ENCODE data around the gene GARIN5B.

GARIN5B gene

GRCh38 chr19:55309448-55309847, 53.6 kb downstream of the GARIN5B start:
- Histone ChIP-seq H3K27ac (ENCODE audit: low read depth in 2 of 2, low read length in 2 of 2) (no peak overlapping the region), H3K9ac (ENCODE audit: low read depth in 1 of 2, low read length in 2 of 2) (no peak overlapping the region), H3K27me3 (ENCODE audit: control insufficient read depth in 2 of 2, insufficient read depth in 2 of 2, low read length in 2 of 2) (no peaks in the 10 kb centered on the region), H3K9me3 (ENCODE audit: control insufficient read depth in 2 of 2, low read length in 2 of 2) (no peaks in the 10 kb centered on the region), H3K36me3 (ENCODE audit: control insufficient read depth in 2 of 2, insufficient read depth in 2 of 2, low read length in 2 of 2) (no peaks in the 10 kb centered on the region), H3K4me1 (ENCODE audit: control insufficient read depth in 2 of 2, insufficient read depth in 2 of 2, low read length in 2 of 2) (no peaks in the 10 kb centered on the region), H3K4me3 (ENCODE audit: low read length in 2 of 2) (no peak overlapping the region)

- H3K27ac ChIP-seq (ENCODE audit: low read depth in 2 of 2, low read length in 2 of 2), result no peak overlapping the region
Observed at GRCh38 chr19:55308281-55308680, 54.8 kb downstream of the GARIN5B start.

GRCh38 chr19:55306712-55307111, 56.3 kb downstream of the GARIN5B start:
- H3K36me3 ChIP-seq (ENCODE audit: control insufficient read depth in 2 of 2, insufficient read depth in 2 of 2, low read length in 2 of 2), result no peaks in the 10 kb centered on the region
- peaks cover 0 to 3% of the 10 kb centered on the region in 2 donors for H3K4me1 ChIP-seq (ENCODE audit: control insufficient read depth in 2 of 2, insufficient read depth in 2 of 2, low read length in 2 of 2)

More at GRCh38 chr19:55308281-55308680, 54.8 kb downstream of the GARIN5B start:
- Histone ChIP-seq H3K4me3 (ENCODE audit: low read length in 2 of 2) (no peak overlapping the region), H3K27me3 (ENCODE audit: control insufficient read depth in 2 of 2, insufficient read depth in 2 of 2, low read length in 2 of 2) (no peaks in the 10 kb centered on the region), H3K4me1 (ENCODE audit: control insufficient read depth in 2 of 2, insufficient read depth in 2 of 2, low read length in 2 of 2) (no peaks in the 10 kb centered on the region), H3K9me3 (ENCODE audit: control insufficient read depth in 2 of 2, low read length in 2 of 2) (no peaks in the 10 kb centered on the region), H3K9ac (ENCODE audit: low read depth in 1 of 2, low read length in 2 of 2) (no peak overlapping the region), H3K36me3 (ENCODE audit: control insufficient read depth in 2 of 2, insufficient read depth in 2 of 2, low read length in 2 of 2) (no peaks in the 10 kb centered on the region)

GRCh38 chr19:55305983-55306562, 57.0 kb downstream of the GARIN5B start:
- no peak overlapping the region for H3K4me3 ChIP-seq (ENCODE audit: low read length in 2 of 2)
- H3K9me3 ChIP-seq (ENCODE audit: control insufficient read depth in 2 of 2, low read length in 2 of 2), result no peaks in the 10 kb centered on the region
- H3K27me3 ChIP-seq (ENCODE audit: control insufficient read depth in 2 of 2, insufficient read depth in 2 of 2, low read length in 2 of 2), result no peaks in the 10 kb centered on the region
- H3K9ac ChIP-seq (ENCODE audit: low read depth in 1 of 2, low read length in 2 of 2), result no peak overlapping the region
- H3K27ac ChIP-seq (ENCODE audit: low read depth in 2 of 2, low read length in 2 of 2), result no peak overlapping the region
- no peaks in the 10 kb centered on the region for H3K36me3 ChIP-seq (ENCODE audit: control insufficient read depth in 2 of 2, insufficient read depth in 2 of 2, low read length in 2 of 2)
- peaks cover 0 to 8% of the 10 kb centered on the region in 2 donors for H3K4me1 ChIP-seq (ENCODE audit: control insufficient read depth in 2 of 2, insufficient read depth in 2 of 2, low read length in 2 of 2)

More at GRCh38 chr19:55306712-55307111, 56.3 kb downstream of the GARIN5B start:
- no peak overlapping the region for H3K4me3 ChIP-seq (ENCODE audit: low read length in 2 of 2)
- no peaks in the 10 kb centered on the region for H3K27me3 ChIP-seq (ENCODE audit: control insufficient read depth in 2 of 2, insufficient read depth in 2 of 2, low read length in 2 of 2)
- no peak overlapping the region for H3K27ac ChIP-seq (ENCODE audit: low read depth in 2 of 2, low read length in 2 of 2)
- H3K9me3 ChIP-seq (ENCODE audit: control insufficient read depth in 2 of 2, low read length in 2 of 2), result no peaks in the 10 kb centered on the region
- H3K9ac ChIP-seq (ENCODE audit: low read depth in 1 of 2, low read length in 2 of 2), result no peak overlapping the region

- Histone ChIP-seq H3K36me3 (ENCODE audit: control insufficient read depth in 2 of 2, insufficient read depth in 2 of 2, low read length in 2 of 2) (no peaks in the 10 kb centered on the region), H3K9ac (ENCODE audit: low read depth in 1 of 2, low read length in 2 of 2) (no peak overlapping the region), H3K4me3 (ENCODE audit: low read length in 2 of 2) (no peak overlapping the region), H3K27me3 (ENCODE audit: control insufficient read depth in 2 of 2, insufficient read depth in 2 of 2, low read length in 2 of 2) (no peaks in the 10 kb centered on the region), H3K9me3 (ENCODE audit: control insufficient read depth in 2 of 2, low read length in 2 of 2) (no peaks in the 10 kb centered on the region), H3K27ac (ENCODE audit: low read depth in 2 of 2, low read length in 2 of 2) (no peak overlapping the region), H3K4me1 (ENCODE audit: control insufficient read depth in 2 of 2, insufficient read depth in 2 of 2, low read length in 2 of 2) (peaks cover 0 to 8% of the 10 kb centered on the region in 2 donors)
Observed at GRCh38 chr19:55305491-55305890, 57.6 kb downstream of the GARIN5B start.

GRCh38 chr19:55304980-55305379, 58.1 kb downstream of the GARIN5B start:
- Histone ChIP-seq H3K4me1 (ENCODE audit: control insufficient read depth in 2 of 2, insufficient read depth in 2 of 2, low read length in 2 of 2) (peaks cover 0 to 8% of the 10 kb centered on the region in 2 donors), H3K27ac (ENCODE audit: low read depth in 2 of 2, low read length in 2 of 2) (no peak overlapping the region), H3K36me3 (ENCODE audit: control insufficient read depth in 2 of 2, insufficient read depth in 2 of 2, low read length in 2 of 2) (no peaks in the 10 kb centered on the region)

More at GRCh38 chr19:55304980-55305379, 58.1 kb downstream of the GARIN5B start:
- H3K4me3 ChIP-seq (ENCODE audit: low read length in 2 of 2), result no peak overlapping the region
- no peaks in the 10 kb centered on the region for H3K27me3 ChIP-seq (ENCODE audit: control insufficient read depth in 2 of 2, insufficient read depth in 2 of 2, low read length in 2 of 2)
- no peaks in the 10 kb centered on the region for H3K9me3 ChIP-seq (ENCODE audit: control insufficient read depth in 2 of 2, low read length in 2 of 2)
- H3K9ac ChIP-seq (ENCODE audit: low read depth in 1 of 2, low read length in 2 of 2), result no peak overlapping the region

Measured in mucosa of rectum (tissue), 2 donors.